ELF-1 (cell line): ENCODE data around the gene RABEP2.
"Not testable (repeated sequence)": the region's sequence is repeated elsewhere in the genome, so short reads cannot be mapped to it uniquely, and the experiment has no call there.

Experiments used
- DNase-seq: peaks from one replicate; pipeline ENCODE4 v3.0.0-alpha.2; 2016; ENCODE audit warnings: low read depth, low spot score

RABEP2 gene

DNA sequence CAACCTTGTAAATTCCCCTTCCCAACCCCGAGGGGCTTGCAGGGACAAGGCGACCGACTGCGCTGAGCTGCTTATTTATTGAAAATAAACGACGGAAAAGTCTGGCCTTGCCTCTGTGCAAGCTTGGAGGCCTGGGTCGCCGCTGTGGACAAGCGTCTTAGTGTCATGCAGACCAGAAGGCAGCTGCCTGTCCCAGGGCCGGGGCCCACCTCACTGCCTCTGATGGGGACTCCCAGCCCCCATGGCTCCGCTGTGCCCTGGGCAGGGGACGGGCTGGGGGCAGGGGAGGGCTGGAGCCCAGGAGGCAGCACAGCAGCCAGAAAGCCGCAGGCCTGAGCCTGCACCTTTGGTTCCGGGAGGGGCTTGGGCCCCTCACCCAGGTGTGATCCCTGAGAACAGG lies 20.7 kb downstream of the RABEP2 start:
- no peak for DNase-seq

DNA sequence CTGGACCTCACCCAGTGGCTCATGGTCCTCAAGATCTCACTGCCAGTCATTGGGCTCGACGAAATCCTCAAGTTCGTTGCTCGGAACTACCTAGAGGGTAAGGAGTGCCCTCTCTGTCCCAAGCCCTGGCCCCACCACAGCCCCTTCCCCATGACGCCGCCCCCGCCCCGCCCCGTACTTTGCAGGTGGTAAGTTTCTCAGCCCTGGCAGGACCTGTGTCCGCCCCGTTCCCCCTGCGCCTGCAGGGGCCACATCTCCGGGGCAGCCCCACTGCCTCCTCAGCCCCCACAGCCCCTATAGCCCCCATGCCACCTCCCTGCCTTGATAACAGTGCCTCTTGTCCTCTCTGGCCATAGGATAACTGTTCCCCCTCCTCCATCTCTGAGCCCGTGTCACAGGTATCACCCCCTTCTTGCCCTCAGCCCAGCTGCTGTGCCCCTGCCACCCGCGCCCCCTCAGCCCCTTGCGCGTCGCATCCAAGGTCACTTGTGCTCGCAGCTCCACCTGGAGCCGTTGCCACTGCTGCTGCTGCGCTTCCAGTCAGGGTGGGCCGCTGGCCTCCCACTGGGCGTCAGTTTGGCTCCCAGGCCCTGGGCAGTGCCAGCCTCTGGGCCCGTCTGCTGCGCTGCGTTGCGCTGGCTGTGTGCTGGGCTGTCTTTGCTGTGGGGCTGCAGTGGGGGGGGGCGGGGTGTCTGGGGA lies 21.5 kb downstream of the RABEP2 start:
- no peak for DNase-seq

- DNase-seq, result no peak
Measured at GRCh38 chr16:28902909-28903308, 22.1 kb downstream of the RABEP2 start.

GRCh38 chr16:28901862-28902261 lies 23.2 kb downstream of the RABEP2 start:
- no peak for DNase-seq

GRCh38 chr16:28900601-28901000 lies 24.4 kb downstream of the RABEP2 start:
- no peak for DNase-seq

- no peak for DNase-seq
Measured at GRCh38 chr16:28899882-28900590, 25.0 kb downstream of the RABEP2 start.

DNA sequence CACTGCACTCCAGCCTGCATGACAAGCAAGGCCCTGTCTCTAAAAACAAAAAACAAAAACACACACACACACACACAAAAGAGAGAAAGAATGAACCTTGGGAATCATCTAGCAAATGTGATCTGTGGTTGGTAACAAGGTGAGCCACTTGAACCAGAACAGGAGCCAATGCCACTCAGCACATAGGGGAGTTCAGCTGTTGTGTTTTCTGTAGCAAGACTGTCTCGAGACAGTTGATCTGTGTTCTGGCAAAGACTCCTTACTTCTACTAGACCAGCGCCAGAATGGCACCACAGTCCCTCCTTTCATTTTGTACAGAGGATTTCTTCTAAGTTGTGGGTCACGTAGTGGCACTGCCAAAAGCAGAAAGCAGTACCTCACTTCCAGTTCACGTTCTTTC lies 26.1 kb downstream of the RABEP2 start:
- no peak for DNase-seq

GRCh38 chr16:28898266-28898665 lies 26.8 kb downstream of the RABEP2 start:
- DNase-seq, result no peak

DNA sequence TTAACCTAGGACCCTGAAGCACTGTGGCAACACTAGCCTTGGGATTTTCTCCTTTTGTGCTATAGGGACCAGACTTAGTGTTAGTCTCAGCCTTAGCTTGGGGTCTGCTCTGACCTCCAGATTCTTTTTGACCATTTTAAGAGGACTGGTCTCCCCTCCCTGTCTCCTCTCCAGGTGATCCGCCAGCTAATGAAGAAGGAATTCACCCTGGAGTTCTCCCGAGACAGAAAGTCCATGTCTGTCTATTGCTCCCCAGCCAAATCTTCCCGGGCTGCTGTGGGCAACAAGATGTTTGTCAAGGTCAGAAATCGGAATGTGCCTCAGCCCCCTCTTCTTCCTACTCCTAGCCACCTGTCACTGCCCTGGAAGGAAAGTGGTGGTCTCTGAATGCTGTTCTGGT lies 27.2 kb downstream of the RABEP2 start:
- DNase-seq, result no peak

DNA sequence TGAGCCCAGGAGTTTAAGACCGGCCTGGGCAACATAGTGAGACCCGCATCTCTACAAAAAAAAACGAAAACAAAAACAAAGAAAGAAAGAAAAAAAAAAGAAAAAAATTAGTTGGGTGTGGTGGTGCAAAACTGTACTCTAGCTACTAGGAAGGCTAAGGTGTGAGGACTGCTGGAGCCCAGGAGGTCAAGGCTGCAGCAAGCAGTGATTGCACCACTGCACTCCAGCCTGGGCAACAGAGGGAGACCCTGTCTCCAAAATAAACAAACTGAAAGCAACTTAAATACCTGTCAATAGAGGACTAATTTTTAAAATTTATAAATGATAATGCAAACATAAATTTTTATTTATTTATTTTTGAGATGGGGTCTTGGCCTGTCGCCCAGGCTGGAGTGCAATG lies 29.4 kb downstream of the RABEP2 start:
- no peak for DNase-seq

DNA sequence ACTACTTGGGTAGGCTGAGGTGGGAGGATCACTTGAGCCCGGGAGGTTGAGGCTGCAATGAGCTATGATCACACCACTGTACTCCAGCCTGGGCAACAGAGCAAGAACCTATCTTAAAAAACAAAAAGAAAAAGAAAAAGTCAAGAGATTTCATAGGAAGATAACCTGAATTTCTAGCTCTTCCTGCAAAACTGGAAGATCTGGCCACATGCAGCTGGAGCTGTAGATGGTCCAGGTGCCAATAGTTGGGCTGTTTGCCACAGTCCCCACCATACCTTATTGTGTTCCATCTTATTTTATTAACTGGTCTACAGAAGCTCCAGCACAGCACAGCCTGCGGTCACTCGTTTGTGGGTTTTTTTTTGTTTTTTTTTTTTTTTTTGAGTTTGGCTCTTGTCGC lies 31.7 kb downstream of the RABEP2 start:
- DNase-seq, result no peak

GRCh38 chr16:28891964-28892890 lies 32.8 kb downstream of the RABEP2 start:
- DNase-seq, result no peak

GRCh38 chr16:28890355-28890754 lies 34.7 kb downstream of the RABEP2 start:
- not testable (repeated sequence) for DNase-seq

- DNase-seq, result no peak
Measured at GRCh38 chr16:28886945-28887344, 38.1 kb downstream of the RABEP2 start.

DNA sequence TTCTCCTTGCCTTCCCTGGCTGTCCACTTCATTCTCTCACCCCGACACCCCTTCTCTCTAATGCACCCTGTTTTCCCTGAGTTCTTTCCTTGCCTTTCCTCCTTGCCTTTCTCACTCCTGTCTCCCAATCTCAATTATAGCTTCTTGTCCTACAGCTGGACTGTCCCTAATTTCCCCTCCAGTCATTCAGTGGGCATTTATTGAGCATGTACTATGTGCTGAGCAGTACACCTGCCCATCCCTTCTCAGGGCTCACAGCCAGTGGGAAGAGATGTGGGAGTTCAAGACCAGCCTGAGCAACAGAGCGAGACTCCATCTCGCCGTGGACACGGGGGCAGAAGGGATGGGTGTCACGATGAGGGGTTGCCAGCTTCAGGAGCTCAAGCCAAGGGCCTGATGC lies 41.0 kb downstream of the RABEP2 start:
- no peak for DNase-seq

GRCh38 chr16:28883221-28883996 lies 41.6 kb downstream of the RABEP2 start:
- no peak for DNase-seq

- no peak for DNase-seq
Measured at GRCh38 chr16:28882551-28883160, 42.4 kb downstream of the RABEP2 start.

DNA sequence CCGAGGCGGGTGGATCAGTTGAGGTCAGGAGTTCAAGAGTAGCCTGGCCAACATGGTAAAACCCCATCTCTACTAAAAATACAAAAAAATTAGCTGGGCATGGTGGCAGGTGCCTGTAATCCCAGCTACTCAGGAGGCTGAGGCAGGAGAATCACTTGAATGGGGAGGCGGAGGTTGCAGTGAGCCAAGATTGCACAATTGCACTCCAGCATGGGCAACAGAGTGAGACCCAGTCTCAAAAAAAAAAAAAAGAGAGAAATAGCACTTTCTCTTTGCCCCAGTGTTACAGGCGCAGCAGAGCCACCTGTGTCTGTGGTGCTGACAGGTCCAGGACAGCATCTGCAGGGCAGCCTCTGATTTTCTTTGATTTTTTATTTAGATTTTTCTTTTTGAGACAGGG lies 43.5 kb downstream of the RABEP2 start:
- DNase-seq, result not testable (repeated sequence)

GRCh38 chr16:28880955-28881354 lies 44.1 kb downstream of the RABEP2 start:
- no peak for DNase-seq

GRCh38 chr16:28880589-28880915 lies 44.5 kb downstream of the RABEP2 start:
- DNase-seq, result no peak
